Calu3 (cell line): ENCODE data around the gene CALR. TPM values are rescaled to one million over a fixed set of nuclear protein-coding genes. Genes with fewer than 3 reads are reported as not detected.
"Not testable (repeated sequence)": the region's sequence is repeated elsewhere in the genome, so short reads cannot be mapped to it uniquely, and the experiment has no call there.

Experiments
- BruUV-seq: library from RNA; stranded (reverse); fragments of 400-500 nt; replicated peaks from 2 replicates; lab custom pipeline; 2021; lab: Mats Ljungman, UMichigan
- CTCF ChIA-PET: fragments of 300-600 bp; sonication (Branson Sonifier 250); formaldehyde crosslinking; loops from one replicate; lab custom pipeline; 2022; ENCODE audit warnings: antibody characterized with exemption; lab: Charles Lee
- DNase-seq: peaks from one replicate; pipeline ENCODE4 v3.0.0; 2022
- H3K27ac Mint-ChIP-seq: one replicate; pipeline ENCODE4 v1.8.0; 2022; ENCODE audit warnings: mixed read lengths; ENCODE audit not compliant: unreplicated experiment
- H3K27me3 Mint-ChIP-seq: one replicate; pipeline ENCODE4 v1.8.0; 2022; ENCODE audit warnings: mixed read lengths; ENCODE audit not compliant: unreplicated experiment
- H3K36me3 Mint-ChIP-seq: one replicate; pipeline ENCODE4 v1.8.0; 2022; ENCODE audit warnings: mild to moderate bottlenecking, moderate library complexity, mixed read lengths; ENCODE audit not compliant: insufficient read depth, unreplicated experiment
- H3K4me1 Mint-ChIP-seq: one replicate; pipeline ENCODE4 v1.8.0; 2022; ENCODE audit warnings: mild to moderate bottlenecking, low read depth, mixed read lengths; ENCODE audit not compliant: unreplicated experiment
- H3K4me3 Mint-ChIP-seq: one replicate; pipeline ENCODE4 v1.8.0; 2022; ENCODE audit warnings: mild to moderate bottlenecking, low read depth, moderate library complexity, mixed read lengths; ENCODE audit not compliant: unreplicated experiment
- H3K9me3 Mint-ChIP-seq: one replicate; pipeline ENCODE4 v1.8.0; 2022; ENCODE audit warnings: low read depth, mixed read lengths; ENCODE audit not compliant: unreplicated experiment
- intact Hi-C: fragments of 100-400 bp; cut with micrococcal nuclease; formaldehyde crosslinking; loops from one replicate; pipeline ENCODE4 v1.10.0; 2022; ENCODE audit not compliant: unreplicated experiment
- total RNA-seq: library from RNA; stranded (reverse); gene quantifications from 2 replicates; pipeline ENCODE4 v1.2.3, GENCODE V29; 2022
- TF ChIP-seq, protein P1 (sequence below): fragments of 200-600 bp; IDR thresholded peaks from one replicate; pipeline ENCODE4 v1.8.0; 2022; ENCODE audit warnings: antibody characterized with exemption; ENCODE audit not compliant: unreplicated experiment

The CALR gene
- total RNA-seq, 1 experiment from 2014 or later = 680 TPM

DNA sequence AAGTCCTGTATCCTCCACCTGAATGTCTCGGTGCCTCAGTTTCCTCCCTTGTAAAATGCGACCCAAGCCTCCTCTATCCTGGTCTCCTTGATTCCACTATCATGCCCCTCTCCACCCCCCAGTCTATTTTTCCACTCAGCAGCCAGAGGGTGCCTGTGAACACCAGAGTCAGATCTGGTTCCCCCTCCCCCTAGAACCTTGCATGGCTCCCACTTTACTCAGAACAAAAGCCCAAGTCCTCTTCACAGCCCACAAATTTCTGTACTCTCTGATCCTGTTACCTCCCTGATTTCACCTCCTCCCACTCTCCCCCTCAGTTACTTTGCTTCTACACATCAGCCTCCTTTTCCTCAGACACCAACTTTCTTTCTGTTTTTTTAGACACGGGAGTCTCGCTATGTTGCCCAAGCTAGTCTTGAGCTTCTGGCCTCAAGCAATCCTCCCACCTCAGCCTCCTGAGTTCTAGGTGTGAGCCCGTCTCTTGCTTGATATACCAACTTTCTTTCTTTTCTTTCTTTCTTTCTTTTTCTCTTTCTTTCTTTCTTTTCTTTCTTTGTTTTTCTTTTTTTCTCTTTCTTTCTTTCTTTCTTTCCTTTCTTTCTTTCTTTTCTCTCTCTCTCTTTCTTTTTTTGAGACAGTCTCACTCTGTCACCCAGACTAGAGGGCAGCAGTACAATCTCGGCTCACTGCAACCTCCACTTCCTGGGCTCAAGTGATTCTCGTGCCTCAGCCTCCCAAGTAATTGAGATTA is 31.8 kb downstream of the CALR start:
- no TSS peak for BruUV-seq
- Mint-ChIP-seq H3K27ac (no peak overlapping the region), H3K4me1 (peaks cover 2% of the 10 kb centered on the region), H3K27me3 (no peaks in the 10 kb centered on the region), H3K36me3 (no peaks in the 10 kb centered on the region), H3K4me3 (no peak overlapping the region), H3K9me3 (no peaks in the 10 kb centered on the region)
- DNase-seq = no peak
- TF ChIP-seq, protein P1, sequence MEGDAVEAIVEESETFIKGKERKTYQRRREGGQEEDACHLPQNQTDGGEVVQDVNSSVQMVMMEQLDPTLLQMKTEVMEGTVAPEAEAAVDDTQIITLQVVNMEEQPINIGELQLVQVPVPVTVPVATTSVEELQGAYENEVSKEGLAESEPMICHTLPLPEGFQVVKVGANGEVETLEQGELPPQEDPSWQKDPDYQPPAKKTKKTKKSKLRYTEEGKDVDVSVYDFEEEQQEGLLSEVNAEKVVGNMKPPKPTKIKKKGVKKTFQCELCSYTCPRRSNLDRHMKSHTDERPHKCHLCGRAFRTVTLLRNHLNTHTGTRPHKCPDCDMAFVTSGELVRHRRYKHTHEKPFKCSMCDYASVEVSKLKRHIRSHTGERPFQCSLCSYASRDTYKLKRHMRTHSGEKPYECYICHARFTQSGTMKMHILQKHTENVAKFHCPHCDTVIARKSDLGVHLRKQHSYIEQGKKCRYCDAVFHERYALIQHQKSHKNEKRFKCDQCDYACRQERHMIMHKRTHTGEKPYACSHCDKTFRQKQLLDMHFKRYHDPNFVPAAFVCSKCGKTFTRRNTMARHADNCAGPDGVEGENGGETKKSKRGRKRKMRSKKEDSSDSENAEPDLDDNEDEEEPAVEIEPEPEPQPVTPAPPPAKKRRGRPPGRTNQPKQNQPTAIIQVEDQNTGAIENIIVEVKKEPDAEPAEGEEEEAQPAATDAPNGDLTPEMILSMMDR = no peak
- intact Hi-C loops = loop anchor here (10.0 kb wide), 1 partner anchor 295 kb away; no protein-coding TSS in a partner anchor
- CTCF ChIA-PET = interaction anchor here (0.7 kb wide), 1 partner anchor 9 kb away, joined by 3 read pairs; no protein-coding TSS in a partner anchor

DNA sequence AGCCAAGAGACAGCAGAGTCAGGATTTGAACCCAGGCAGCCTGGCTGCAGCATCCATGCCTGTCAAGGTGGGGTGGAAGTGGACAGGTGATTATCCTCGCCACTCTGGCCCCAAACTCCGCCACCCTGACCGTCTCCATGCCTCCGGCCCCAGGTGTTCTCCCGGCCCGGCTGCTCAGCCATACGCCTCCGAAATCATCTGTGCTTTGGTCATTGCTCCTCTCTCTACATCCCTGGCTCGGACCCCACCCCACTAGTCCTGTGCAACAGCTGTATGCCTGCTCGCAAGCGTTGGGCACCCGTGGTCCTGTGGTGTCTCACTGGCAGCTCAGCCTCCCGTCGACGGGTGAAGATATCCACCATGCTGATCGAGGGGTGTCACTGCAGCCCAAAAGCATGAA is 34.8 kb downstream of the CALR start:
- Mint-ChIP-seq H3K9me3 (no peaks in the 10 kb centered on the region), H3K4me1 (no peaks in the 10 kb centered on the region), H3K4me3 (no peak overlapping the region), H3K27ac (no peak overlapping the region), H3K36me3 (peaks cover 12% of the 10 kb centered on the region), H3K27me3 (no peaks in the 10 kb centered on the region)
- BruUV-seq = no TSS peak
- TF ChIP-seq, protein P1 = no peak
- no peak for DNase-seq
- CTCF ChIA-PET = interaction anchor here (0.6 kb wide), 1 partner anchor 88 kb away, joined by 3 read pairs; no protein-coding TSS in a partner anchor
- intact Hi-C loops = loop anchor here (10.0 kb wide), 1 partner anchor 292 kb away; no protein-coding TSS in a partner anchor

DNA sequence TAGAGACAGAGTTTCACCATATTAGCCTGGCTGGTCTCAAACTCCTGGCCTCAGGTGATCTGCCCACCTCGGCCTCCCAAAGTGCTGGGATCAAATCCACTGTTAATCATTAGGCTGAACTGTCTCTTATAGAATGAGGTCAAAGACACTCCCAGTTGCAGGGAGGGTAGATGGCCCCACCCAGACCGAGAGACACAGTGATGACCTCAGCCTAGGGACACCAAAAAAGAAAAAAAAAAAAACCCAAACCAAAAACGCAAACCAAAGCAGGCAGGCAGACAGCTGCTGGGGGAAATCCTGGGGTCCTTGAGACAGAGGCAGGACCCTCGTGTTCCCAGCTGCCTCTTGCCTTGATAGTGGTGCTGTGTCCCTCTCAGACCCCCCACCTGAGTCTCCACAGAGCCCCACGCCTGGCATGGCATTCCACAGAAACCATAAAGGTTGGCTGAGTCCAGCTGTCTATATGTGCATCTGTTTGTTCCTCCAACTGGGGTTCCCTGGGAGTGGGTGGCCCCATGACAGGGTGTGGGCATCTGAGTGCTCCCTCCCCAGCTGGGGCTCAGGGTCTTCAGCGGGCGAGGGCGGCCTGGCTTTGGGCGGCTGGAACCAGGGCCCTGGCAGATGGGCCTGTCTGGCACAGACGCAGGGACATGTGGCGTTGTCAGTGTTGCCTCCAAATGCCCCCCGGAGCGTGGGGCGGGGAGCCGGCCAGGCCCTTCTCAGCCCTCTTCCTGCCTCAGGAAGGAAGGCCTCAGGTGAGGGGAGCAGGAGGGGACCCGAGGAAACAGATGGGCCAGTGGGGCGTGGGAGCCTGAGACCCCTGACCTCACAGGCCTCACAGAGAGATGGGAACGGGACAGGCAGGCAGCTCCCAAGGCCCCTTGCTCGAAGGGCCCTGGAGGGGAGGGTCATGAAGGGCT is 36.2 kb downstream of the CALR start:
- CTCF ChIA-PET = interaction anchor here (0.7 to 1.7 kb wide), 2 partner anchors 9 to 573 kb away, joined by 4 read pairs; no protein-coding TSS in a partner anchor
- TF ChIP-seq, protein P1 = no peak
- DNase-seq = no peak
- Mint-ChIP-seq H3K9me3 (no peaks in the 10 kb centered on the region), H3K4me1 (no peaks in the 10 kb centered on the region), H3K36me3 (peaks cover 12% of the 10 kb centered on the region), H3K27me3 (no peaks in the 10 kb centered on the region), H3K27ac (no peak overlapping the region), H3K4me3 (no peak overlapping the region)
- intact Hi-C loops = loop anchor here (5.0 to 10.0 kb wide), 2 partner anchors 118 to 290 kb away; no protein-coding TSS in a partner anchor
- BruUV-seq = no TSS peak

DNA sequence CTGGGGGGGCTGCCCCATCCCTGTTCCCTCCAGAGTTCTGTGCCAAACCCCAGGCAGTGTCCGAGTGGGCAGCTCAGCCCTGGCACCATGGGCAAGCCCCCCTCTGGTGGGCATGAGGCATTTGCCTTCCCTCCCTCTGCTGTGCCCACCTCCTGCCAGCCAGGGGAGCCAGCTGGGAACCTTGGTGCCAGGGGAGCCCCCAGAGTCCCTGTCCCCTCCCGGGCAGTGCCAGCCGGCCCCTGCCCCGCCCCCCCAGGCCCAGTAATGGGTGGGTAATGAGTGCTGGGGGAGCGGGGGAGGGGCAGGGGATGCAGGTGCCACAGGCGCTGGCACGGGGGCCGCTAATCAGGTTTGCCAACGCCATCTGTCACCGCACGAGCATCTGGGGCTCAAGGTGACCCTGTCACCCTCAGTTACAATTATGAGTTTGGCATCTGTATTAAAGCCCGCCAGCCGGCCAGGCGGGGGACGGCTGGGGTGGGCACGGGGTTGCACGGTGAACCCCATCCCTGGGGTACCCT is 36.9 kb downstream of the CALR start:
- no TSS peak for BruUV-seq

DNA sequence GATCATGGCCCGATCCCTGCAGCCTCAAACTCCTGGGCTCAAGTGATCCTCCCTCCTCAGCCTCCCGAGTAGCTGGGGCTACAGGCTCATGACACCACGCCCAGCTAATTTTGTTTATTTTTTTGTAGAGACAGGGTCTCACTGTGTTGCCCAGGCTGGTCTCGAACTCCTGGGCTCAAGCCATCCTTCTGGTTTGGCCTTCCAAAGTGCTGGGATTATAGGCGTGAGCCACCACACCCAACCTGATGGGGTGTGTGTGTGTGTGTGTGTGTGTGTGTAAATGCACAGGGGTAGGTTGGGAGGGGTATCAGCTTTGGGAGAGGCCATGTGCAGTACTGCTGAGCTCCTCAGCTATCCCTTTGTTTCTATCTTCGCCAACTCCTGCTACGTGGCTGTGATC is 37.7 kb downstream of the CALR start:
- intact Hi-C loops = loop anchor here (5.0 to 10.0 kb wide), 2 partner anchors 116 to 289 kb away; no protein-coding TSS in a partner anchor
- H3K4me3 Mint-ChIP-seq = not testable (repeated sequence)

More for the DNA sequence above, 36.9 kb downstream of the CALR start:
- no peaks in the 10 kb centered on the region for H3K27me3 Mint-ChIP-seq
- peaks cover 12% of the 10 kb centered on the region for H3K36me3 Mint-ChIP-seq
- intact Hi-C loops = loop anchor here (5.0 to 10.0 kb wide), 2 partner anchors 117 to 290 kb away; no protein-coding TSS in a partner anchor
- H3K9me3 Mint-ChIP-seq = no peaks in the 10 kb centered on the region
- no peaks in the 10 kb centered on the region for H3K4me1 Mint-ChIP-seq
- CTCF ChIA-PET = interaction anchor here (1.7 kb wide), 1 partner anchor 10 kb away, joined by 4 read pairs; no protein-coding TSS in a partner anchor
- DNase-seq = no peak
- TF ChIP-seq, protein P1 = no peak
- H3K27ac Mint-ChIP-seq = no peak overlapping the region
- H3K4me3 Mint-ChIP-seq = no peak overlapping the region

More for the DNA sequence above, 37.7 kb downstream of the CALR start:
- H3K27ac Mint-ChIP-seq, H3K27me3 Mint-ChIP-seq, BruUV-seq, H3K9me3 Mint-ChIP-seq, H3K4me1 Mint-ChIP-seq, DNase-seq: not testable (repeated sequence)
- CTCF ChIA-PET = interaction anchor here (2.7 kb wide), 1 partner anchor 119 kb away, joined by 35 read pairs; no protein-coding TSS in a partner anchor
- peaks cover 12% of the 10 kb centered on the region for H3K36me3 Mint-ChIP-seq
